Activated CD4-positive, alpha-beta T cell treated with anti-CD3 and anti-CD28 coated beads for 48 hours (primary cell): ENCODE measurements around the gene CCNE1.

Experiments used
- DNase-seq: peaks from one replicate; pipeline ENCODE4 v3.0.0-alpha.2; 2020

CCNE1 gene

DNA sequence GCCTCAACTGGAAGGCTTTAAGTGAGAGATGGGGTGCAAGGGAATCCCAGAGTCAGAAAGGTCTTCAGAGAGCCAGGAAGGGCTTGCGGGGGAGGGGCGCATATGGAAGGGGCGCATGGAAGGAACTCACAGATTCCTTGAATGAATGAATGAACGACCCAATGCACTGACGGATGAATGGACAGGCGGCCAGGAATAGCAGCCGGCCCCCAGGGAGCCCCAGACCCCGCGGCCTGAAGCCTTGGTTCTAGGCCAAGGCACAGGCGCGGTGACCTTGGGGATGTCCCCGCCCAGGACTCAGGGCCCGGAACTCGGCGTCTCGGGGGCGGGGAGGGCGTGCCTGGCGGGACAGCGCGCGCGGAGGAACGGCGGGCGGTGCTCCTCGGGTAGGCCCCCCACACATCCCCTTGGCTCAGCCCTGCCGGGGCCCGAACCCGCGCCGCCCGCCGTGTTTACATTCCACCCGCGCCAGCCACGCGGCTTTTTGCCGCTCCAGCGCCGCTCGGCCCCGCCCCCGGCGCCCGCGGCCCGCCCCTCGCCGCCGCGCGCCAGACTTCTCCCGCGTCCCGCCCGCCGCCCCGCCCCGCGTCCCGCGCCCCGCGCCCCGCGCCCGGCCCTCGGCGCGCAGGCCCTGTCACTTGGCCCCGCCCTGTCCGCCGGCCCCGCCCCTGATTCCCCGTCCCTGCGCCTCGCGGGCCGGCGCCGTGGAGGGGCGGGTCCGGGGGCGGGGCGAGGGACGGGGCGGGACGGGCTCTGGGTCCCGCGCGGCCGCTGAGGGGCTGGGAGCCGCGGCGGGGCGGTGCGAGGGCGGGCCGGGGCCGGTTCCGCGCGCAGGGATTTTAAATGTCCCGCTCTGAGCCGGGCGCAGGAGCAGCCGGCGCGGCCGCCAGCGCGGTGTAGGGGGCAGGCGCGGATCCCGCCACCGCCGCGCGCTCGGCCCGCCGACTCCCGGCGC is at the start of gene CCNE1:
TSS of gene CCNE1 (plus strand) at position 867 of the 955 bp plus-strand sequence. CDS start 565 bp downstream, outside the sequence.
- DNase-seq = peak; percentile 96

- DNase-seq = no peak
Observed at GRCh38 chr19:29763196-29763595, 48.6 kb upstream of the CCNE1 start.

GRCh38 chr19:29764361-29764760 is 47.4 kb upstream of the CCNE1 start:
- DNase-seq = no peak

DNA sequence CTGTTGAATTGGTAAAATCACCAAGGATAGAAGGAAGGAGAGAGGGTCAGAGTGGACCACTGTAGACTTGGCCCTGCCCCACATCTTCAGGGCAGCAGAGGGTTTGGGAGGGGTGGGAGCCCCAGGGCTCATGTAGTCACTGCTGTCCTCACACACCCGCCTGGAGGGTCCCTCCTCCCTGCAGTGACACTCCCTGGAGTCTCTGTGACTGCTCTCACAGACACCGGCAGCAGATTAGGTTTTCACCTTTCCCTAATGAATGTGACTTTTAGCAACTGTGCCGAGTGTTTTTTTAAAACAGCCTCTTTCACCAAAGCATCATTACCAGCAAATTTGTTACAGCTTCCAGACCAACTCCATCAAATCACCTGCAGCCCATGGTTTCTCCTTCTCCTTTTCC is 45.7 kb upstream of the CCNE1 start:
- no peak for DNase-seq

GRCh38 chr19:29767039-29767735 is 44.6 kb upstream of the CCNE1 start:
- no peak for DNase-seq

DNA sequence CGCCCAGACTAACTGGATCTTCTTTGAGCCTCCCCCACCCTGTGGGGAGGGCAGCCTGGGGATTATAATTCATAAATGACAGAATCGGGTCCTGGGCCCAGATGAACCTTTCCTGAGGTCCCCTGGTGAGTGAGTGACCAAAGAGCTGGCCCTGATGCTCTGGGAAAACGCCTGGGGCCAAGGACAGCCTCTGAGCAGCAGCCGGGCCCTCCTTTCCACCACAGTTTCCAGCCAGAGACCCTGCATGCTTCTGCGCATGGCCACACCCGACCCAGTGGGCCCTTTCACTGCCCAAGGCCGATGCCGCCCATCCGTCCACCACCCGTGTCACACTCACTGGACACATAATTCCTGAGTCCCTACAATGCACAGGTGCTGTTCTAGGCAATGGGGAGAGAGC is 43.6 kb upstream of the CCNE1 start:
- DNase-seq = no peak

DNA sequence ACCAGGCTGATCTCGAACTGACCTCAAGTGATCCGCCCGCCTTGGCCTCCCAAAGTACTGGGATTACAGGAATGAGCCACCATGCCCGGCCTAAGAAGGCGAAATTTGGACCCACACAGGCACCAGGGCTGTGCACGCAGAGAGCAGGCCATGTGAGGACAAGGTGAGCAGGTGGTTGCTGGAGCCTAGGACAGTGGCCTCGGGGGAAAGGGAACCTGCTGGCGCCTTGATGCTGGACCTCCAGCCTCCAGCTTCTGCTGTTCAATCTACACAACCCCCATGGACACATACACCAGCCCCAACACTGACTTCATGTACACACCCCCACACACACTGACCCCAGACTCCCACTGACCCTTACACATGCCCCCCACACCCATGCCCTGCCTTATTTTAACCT is 41.8 kb upstream of the CCNE1 start:
- no peak for DNase-seq

GRCh38 chr19:29770648-29771047 is 41.1 kb upstream of the CCNE1 start:
- DNase-seq = peak; percentile 13

DNA sequence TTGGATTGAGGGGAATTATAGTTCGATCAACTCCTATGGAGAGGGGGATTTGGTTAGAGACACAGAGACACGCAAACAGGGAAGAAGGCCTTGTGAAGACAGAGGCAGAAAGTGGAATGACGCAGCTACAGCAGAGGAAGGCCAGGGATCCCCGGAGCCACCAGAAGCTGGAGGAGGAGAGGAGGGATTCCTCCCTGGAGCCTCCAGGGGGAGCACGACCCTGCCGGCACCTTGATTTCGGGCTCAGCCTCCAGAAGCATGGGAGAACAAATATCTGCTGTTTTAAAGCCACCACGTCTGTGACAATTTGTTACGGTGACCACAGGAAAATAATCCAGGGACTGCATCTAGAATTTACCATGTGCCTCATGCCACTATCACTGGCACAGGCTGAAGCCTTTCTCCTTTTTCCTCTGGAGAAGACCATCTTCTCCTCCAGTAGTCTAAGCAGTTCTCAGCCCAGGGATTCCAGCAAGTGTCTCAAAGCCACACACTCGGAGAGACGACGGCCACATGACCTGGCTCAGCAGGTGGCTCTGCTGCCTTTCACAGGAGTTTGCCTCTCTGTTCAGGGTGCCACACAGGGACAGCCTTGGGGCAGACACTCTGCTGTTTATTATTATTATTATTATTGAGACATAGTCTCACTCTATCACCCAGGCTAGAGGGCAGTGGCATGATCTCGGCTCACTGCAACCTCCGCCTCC is 39.9 kb upstream of the CCNE1 start:
- peak; percentile 51 for DNase-seq

GRCh38 chr19:29772696-29773095 is 39.1 kb upstream of the CCNE1 start:
- no peak for DNase-seq

GRCh38 chr19:29773141-29773540 is 38.6 kb upstream of the CCNE1 start:
- DNase-seq = no peak

DNA sequence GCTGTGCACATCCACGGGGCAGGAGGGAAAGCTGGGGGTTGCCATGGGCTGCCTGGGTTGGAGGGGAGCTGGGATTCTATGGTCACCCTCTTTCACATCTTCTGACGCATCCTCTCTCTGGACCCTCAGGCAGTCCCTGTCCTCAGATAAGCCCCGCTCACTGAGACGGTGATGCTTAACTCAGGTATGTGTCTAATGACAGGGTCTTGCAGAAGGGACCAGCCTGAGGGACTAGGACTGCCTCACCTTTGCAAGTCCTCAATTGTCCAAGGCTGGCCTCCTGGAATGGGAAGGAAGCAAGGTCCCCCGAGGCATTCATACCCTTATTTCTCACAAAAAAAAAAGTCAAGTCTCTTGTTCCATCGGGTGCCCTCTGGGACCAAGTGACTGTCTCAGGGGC is 37.7 kb upstream of the CCNE1 start:
- DNase-seq = no peak

DNA sequence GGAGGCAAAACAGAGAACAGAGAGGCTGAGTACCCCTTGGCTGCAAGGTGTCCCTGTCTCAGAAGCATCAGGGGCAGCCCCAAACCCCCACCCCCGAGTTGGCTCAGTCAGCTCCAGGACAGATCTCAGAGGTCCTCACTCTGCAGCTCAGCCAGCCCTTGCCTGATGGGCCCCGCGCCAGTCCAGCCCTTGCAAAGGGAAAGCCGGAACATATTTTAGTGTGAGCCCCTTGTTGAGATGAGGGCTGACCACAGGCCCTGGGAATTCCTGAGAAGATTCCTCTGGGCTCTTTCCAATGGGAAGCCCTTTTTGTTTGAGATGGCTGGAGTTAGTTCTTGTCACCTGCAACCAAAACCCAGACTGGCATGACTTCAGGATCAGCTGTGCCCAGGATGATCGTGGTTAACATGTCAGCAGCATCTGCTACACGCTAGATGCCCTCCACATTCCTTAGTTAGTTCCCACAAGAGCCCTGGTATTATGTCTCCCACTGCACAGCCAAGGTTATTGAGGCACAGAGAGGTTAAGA is 33.9 kb upstream of the CCNE1 start:
- DNase-seq = no peak

DNA sequence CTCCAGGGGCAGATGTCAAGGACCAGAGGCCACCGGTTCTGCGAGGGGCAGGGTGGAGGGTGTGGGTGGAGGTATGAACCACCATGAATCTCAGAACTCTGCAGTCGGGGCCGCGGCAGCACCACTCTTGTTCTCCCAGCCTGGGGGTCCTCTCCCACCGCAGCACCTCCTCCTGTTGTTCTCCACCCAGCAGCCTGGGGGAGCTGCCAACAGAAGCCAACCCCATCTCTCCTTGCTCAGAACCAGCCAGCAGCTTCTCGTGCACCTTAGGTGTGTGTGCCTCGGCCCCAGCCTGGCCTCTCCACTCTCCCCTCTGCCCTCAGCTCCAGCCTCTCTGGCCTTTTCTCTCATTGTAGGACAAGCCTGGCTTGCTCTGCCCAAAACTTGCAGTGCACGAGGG is 31.9 kb upstream of the CCNE1 start:
- no peak for DNase-seq

GRCh38 chr19:29781386-29782259 is 30.2 kb upstream of the CCNE1 start:
- no peak for DNase-seq

DNA sequence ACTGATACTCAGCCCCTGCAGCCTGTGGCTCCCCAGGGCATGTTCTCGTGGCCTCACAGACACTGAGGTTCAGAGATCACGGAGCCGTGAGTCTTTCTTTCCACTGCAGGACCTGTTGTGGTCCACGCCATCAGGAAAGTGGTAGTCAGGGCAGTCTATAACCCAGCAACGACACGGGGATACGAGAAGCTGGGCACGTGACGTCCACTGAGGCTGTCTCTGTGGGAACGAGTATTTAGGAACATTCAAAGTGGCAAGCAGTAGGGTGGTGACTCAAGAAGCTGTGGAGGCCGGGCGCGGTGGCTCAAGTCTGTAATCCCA is 29.6 kb upstream of the CCNE1 start:
- no peak for DNase-seq

DNA sequence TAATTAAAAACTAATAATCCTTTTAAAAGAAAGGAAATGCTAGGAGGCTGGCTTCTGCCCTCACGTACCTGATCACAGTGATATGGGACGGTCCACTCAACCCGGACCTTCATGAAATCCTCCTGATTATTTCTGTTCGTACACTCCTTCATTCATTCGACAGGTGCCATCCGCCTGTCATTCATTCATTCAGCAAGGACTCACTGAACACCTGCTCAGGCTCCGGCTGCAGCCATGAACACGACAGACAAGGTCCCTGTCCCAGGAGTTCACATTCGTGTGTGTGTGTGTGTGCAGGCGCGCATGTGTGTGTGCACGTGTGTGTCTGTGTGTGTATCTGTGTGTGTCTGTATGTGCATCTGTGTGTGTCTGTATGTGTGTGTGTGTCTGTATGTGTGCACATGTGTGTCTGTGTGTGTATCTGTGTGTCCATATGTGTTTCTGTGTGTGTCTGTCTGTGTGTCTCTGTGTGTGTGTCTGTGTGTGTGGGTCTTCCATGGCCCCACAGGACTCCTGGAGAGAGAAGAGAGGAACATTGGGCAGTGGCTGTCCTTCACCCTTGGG is 28.1 kb upstream of the CCNE1 start:
- DNase-seq = no peak

GRCh38 chr19:29784598-29785223 is 27.1 kb upstream of the CCNE1 start:
- no peak for DNase-seq

DNA sequence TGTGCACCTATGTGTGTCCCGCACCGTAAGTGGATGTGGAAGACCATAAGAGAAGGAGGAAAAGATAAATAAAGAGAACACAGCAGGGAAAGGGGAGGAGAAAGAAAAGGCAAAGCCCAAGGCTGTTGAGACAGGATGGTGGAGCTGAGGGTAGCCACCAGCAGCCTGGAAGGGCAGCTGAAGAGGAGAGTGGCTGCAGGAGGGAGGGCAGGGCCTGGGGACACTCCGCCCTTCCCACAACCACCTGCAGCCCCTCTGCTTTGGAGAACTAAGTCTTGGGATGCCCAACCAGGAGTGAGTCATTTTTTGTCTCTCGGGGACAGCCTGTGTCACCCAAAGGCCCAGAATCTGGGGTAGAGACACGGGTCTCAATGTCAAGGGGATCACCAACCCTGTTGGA is 26.4 kb upstream of the CCNE1 start:
- no peak for DNase-seq

GRCh38 chr19:29785955-29786589 is 25.7 kb upstream of the CCNE1 start:
- peak; percentile 45 for DNase-seq

DNA sequence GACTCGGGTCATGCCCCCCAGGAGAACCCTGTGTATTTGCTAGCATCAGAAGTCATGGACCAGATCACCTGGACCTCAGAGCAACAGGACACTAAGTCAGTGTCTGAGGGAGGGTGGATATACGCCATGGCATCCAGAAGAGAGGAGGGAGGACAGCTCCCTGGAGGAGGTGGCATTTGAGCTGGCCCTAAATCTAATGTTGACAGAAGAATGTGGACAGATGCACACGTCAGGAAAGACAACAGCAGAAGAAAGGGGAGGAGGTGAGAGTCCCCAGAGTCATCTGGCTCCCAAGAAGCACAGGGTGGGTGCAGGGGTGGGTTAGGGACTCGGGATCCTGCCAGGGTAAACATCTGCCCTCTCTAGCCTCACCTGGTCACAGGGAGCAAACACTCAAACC is 24.5 kb upstream of the CCNE1 start:
- DNase-seq = no peak
